EH (cell line): ENCODE results near the gene FGFR2.

Source experiments
- DNase-seq: peaks from one replicate; pipeline ENCODE4 v3.0.0-alpha.2; 2015; ENCODE audit warnings: low read depth

Gene FGFR2

GRCh38 chr10:121452581-121452980 is 145.7 kb downstream of the FGFR2 start:
- no peak for DNase-seq

GRCh38 chr10:121450247-121450646 is 148.0 kb downstream of the FGFR2 start:
- no peak for DNase-seq

GRCh38 chr10:121449482-121449924 is 148.7 kb downstream of the FGFR2 start:
- no peak for DNase-seq

GRCh38 chr10:121448766-121449421 is 149.3 kb downstream of the FGFR2 start:
- no peak for DNase-seq

DNA sequence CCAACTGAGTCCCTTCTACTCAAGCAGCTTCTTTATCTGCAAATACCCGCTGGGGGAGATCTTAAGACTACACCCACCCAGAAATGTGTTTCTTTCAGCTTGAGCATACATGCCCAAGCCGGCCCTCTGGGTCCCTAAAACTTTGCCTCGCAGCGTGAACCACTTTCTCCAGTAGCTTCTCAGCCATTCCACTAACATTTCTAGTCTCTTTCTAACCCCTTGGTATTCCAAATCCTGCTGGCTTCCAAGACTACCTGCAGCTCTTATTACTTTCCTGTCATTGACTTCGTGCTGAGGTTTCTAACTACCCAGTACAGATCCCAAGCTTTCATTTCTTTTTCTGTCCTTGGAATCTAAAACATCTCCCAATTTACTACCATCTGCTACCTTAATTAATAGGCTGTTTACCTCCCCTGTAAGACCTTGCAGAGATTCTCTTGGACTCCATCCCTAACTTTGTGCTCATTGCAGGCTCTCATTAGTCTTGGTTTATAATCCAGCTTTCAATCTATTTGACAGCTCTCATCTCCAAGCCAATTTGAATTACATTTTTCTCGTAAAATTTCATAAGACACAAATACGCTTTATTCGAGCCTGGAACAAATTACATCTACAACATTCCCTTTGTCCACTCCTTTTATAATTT is 153.6 kb downstream of the FGFR2 start:
- no peak for DNase-seq

DNA sequence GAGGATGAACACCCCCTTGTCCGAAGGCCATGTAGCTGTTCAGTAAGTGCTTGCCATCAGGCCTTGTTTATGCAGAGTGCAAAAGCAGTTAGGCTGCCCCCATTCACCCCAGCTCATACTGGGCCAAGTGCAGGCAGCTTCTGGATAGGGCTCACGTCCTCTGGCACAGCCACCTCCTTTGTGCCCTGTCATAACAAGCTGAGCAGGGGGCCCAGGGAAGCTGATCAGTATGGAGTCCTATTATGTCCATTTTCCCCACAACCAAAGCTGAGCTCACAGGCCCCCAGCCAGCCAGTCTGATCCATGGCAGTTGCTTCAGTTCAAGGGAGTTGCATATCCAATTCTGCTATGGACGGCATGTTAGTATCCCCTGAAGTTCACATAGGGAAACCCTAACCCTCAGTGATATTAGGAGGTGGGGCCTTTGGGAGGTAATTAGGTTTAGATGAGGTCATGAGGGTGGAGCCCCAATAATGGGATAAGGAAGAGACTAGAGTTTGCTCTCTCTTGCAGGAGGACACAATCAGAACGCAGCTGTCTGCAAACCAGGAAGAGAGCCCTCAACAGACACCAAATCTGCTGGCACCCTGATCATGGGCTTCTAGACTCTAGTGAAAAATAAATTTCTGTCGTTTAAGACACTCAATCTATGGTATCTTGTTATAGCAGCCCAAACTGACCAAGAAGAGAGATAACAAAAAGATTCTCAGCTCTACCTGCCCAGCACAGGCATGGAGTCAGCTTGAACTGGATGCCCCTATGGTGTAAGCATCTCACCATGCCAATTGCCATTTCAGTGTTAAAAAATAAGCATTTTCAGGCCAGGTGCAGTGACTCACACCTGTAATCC is 155.9 kb downstream of the FGFR2 start:
- no peak for DNase-seq

- no peak for DNase-seq
These were observed 157.8 kb downstream of the FGFR2 start for GRCh38 chr10:121440461-121440860.

GRCh38 chr10:121438333-121438732 is 159.9 kb downstream of the FGFR2 start:
- DNase-seq, result peak; percentile 11

- DNase-seq, result peak; percentile 9
These were observed 160.6 kb downstream of the FGFR2 start for GRCh38 chr10:121437596-121437995.

DNA sequence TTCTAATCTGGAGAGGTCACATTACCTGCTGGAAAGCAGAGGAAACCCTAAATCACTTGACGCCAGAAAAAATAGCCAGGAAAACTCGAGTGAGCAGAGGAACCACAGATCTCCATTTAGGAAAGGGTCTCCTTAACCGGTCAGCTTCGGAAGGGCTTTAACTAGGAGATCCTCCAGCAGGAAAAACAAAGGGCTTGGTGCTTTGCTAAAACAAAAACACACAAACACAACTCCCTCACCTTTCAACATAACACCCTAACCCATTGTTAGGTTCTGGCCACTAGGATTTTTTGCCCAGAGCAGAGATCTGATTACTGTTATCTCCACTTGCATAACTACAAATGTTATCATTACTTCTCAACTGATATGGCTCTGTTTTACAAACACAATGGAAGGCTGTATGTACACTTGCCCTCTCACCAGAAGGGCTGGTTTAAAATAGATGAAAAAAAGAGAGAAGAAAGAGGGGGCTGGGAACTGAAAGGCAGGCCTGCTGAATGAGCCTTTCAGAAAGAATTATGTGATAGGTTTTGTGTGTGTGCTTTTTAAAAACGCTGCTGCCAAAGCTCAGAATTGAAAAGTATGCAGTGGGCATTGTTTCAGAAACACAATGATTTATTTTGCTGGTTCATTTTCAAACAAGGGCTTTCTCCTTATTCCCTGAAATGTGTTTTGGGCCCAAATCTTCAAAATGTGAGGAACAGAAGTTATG is 161.5 kb downstream of the FGFR2 start:
- no peak for DNase-seq

DNA sequence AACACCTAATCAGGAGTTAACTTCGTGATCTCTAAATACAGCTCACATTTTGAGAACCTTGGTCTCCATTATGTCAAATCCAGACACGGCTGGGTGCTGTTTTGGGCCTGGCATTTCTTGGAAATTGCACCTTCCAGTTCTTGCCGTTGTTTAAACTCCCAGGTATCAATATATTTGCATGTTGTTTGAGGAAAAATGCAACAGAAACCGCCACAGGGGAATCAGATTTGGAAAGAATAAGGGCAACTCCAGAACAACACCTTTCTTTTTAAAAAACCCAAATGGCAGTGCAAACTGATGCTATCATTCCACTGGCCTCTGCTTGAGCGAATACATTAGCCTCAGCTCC is 162.0 kb downstream of the FGFR2 start:
- DNase-seq, result no peak

- no peak for DNase-seq
These were observed 163.0 kb downstream of the FGFR2 start for GRCh38 chr10:121435099-121435875.

DNA sequence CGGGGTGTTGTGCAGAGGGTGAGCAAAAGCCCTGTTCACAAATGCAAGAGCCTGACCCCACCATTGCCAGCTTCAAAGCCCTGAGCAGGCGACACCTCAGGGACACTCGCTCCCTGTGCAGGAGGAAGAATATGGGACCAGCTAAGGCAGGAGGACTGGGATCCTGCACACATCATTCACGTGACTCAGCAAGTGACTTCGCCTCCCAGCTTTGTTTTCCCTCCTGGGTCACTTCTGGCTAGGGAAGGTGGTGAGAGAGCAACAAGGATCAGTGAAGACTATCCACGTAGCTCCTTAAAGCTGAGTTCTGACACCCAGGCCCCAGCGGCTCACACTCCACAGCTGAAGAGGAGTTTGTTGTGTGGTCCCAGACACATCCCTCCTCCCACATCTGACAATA is 164.3 kb downstream of the FGFR2 start:
- DNase-seq, result no peak

DNA sequence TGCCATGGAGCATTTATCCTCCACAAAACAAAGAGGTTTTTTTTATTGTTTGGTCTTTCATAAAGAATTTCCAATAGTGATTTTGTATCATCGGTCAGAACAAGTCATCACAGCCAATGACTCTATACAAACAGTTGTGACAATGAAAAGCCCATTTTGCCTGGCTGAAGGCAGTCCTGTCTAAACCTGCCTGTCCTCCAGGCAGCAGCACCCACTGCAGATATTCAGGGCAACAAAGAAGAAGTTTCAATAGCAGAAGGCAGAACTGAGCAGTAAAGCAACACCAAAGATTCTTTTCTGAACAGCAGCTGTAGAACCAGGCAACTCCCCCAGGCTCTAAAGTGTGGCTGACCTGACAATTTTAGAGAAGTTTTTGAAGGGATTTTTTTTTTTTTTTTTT is 169.4 kb downstream of the FGFR2 start:
- DNase-seq, result no peak
